Retinal pigment epithelial cell (primary cell): ENCODE data around the gene TEN1.

Experiments used
- DNase-seq: peaks from one replicate; pipeline ENCODE4 v3.0.0-alpha.2; 2010; ENCODE audit warnings: low read depth
- H3K4me3 ChIP-seq: 2 replicates; pipeline ENCODE4 v1.5.1; 2011; ENCODE audit warnings: mild to moderate bottlenecking, low read length, control low read depth, moderate library complexity
- CTCF ChIP-seq: conservative IDR thresholded peaks from 2 replicates; pipeline ENCODE4 v1.5.1; 2011; ENCODE audit warnings: low read depth, low read length, control low read depth, inconsistent platforms

TEN1 gene

GRCh38 chr17:76022285-76022684 is 43.2 kb downstream of the TEN1 start:
- DNase-seq = no peak
- TF ChIP-seq CTCF = no peak
- no peak overlapping the region for H3K4me3 ChIP-seq

- DNase-seq = no peak
- H3K4me3 ChIP-seq = no peak overlapping the region
- no peak for TF ChIP-seq CTCF
Measured at GRCh38 chr17:76022973-76023899, 44.2 kb downstream of the TEN1 start.

DNA sequence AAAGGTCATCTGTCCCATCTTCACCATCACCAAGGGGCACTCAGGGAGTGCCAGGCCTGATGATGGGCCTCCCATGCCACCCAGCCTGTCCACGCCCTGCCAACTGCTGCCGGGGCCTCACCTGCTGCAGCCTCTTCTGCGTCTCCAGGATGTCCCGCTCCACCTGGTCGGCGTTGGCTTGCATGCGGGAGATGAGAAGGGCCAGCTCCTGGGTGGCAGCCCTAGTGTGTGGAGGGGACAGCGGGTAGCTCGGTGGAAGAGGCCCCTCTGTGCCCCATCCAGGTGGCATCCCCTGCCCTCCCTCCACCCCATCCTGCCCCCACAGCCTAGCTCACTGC is 44.8 kb downstream of the TEN1 start:
- no peak for TF ChIP-seq CTCF
- DNase-seq = no peak
- H3K4me3 ChIP-seq = no peak overlapping the region

DNA sequence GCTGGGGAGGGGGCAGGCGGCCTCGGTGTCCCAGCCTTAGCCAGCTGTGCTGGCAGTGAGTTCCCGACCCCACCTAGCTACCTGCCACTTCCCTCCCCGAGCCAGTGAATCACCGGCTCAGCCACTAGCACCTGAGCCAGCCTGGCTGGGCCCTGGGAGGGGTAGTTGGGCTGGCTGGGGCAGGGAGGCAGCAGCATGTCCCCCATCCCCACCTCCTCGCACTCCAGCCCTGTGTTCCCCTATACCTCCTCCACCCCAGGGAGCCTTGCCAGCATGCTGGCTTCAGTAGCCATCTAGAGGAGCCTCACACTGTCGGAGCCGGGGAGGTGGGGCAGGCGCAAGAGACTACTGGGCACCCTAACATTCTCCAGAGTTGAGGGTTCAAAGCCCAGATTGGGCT is 45.3 kb downstream of the TEN1 start:
- no peak for DNase-seq
- TF ChIP-seq CTCF = no peak
- no peak overlapping the region for H3K4me3 ChIP-seq

DNA sequence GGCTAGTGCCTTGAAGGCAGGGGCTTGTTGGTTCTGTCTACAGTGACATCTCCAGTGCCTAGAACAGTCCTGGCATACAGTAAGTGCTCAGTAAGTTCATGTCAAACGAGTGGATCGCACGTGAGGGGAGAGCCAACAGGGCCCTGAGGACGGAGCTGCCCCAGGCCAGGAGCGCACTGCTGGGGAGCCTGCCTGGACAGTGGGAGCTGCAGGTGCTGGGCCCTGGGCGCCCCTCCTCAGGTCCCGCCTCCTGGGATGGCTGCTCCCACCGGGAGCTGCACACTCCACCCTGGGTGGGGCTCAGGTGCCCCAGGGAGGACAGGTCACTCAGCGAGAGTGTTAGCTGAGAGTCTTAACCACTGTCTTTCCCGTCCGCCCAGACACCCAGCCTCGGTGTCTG is 46.3 kb downstream of the TEN1 start:
- H3K4me3 ChIP-seq = no peak overlapping the region
- TF ChIP-seq CTCF = no peak
- DNase-seq = no peak

DNA sequence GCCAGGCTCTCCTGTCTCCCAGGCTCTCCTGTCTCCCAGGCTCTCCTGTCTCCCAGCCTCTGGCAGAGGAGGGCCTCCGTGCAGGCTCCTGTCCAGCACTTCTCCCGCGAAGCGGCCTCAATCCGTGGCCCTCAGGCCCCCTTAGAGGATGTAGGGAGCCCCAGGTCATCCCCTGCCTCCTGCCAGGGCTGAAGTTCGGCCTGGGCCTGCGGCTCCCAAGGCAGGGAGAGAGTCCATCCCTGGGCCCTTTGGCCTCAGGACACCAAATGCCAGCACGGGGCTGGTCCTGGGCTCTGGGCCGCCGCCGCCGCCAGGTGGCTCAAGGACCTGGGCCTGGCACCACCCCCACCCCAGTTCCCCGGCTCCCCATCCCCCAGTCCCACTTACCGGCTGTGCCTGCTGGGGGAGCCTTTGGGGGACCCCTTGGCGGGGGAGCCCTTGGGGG is 47.7 kb downstream of the TEN1 start:
- no peak for DNase-seq
- no peak overlapping the region for H3K4me3 ChIP-seq
- TF ChIP-seq CTCF = no peak

DNA sequence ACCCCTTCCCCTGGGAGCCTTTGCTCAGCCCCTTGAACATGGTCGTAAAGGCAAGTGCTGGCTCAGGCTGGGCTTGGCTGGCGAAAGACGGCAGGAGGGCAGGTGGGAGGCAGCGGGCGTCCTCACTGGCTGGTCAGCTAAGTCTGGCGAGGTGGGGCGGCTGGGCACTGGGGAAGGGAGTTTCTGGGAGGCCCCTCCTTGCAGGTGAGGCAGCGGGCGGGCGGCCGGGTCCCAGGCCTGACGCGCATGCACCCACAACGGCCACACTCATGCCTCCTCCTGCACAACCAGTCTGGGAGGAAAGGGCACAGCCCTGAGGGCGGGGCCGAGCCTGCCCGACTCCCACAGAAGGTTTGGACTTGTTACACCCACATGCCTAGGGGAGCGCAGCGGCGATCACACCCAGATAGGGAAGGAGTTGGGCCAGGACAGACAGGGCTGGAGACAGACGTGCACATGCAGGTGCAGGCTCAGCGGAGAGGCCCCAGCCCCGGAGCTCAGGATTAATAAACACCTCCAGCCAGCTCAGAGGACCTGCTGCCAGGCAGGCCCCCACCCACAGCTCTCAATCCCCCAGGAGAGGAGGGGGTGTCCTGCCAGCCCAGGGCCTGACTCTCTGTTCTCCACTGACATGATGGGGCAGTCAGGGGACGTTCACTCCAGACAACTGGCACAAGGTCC is 48.3 kb downstream of the TEN1 start, which contains the start of gene EVPL:
Gene EVPL (minus strand): TSS at position 148 of the 681 bp plus-strand sequence. CDS start 108 bp downstream, at position 40.
- H3K4me3 ChIP-seq = no peak within 1 kb of the TSS

More for the DNA sequence above, 48.3 kb downstream of the TEN1 start, which contains the start of gene EVPL:
- TF ChIP-seq CTCF = no peak
- no peak for DNase-seq
